Fibroblast of lung (primary cell): ENCODE results near the gene DLGAP1. TPM values are rescaled to one million over a fixed set of nuclear protein-coding genes. Genes with fewer than 3 reads are reported as not detected.

Experiments
- DNase-seq, 2 donors: peaks; one replicate each; pipeline versions ENCODE4 v3.0.0 to v3.0.0-alpha.2; 2010; ENCODE audit warnings: low read depth in 2 of 2
- H2AFZ ChIP-seq: 2 replicates; pipeline ENCODE4 v1.5.1; 2012; ENCODE audit warnings: low read length, control low read depth, inconsistent platforms
- H3K27ac ChIP-seq: 2 replicates; pipeline ENCODE4 v1.5.1; 2011; ENCODE audit warnings: low read length, control low read depth; ENCODE audit not compliant: insufficient read depth
- H3K27me3 ChIP-seq: 2 replicates; pipeline ENCODE4 v1.5.1; 2011; ENCODE audit warnings: mild to moderate bottlenecking, low read length; ENCODE audit not compliant: control insufficient read depth, insufficient read depth
- H3K36me3 ChIP-seq: 2 replicates; pipeline ENCODE4 v1.5.1; 2011; ENCODE audit warnings: low read length; ENCODE audit not compliant: control insufficient read depth, insufficient read depth
- H3K4me1 ChIP-seq: 2 replicates; pipeline ENCODE4 v1.5.1; 2011; ENCODE audit warnings: low read length; ENCODE audit not compliant: control insufficient read depth, insufficient read depth; ENCODE audit errors: extremely low read depth
- H3K4me2 ChIP-seq: 2 replicates; pipeline ENCODE4 v1.5.1; 2011; ENCODE audit warnings: low read length, control low read depth; ENCODE audit not compliant: insufficient read depth; ENCODE audit errors: extremely low read depth
- H3K4me3 ChIP-seq, 4 experiments: fragments of 200-600 bp in 1 of 4; sonication (generic) in 1 of 4; replicated peaks in 1 of 4; 2 replicates each; pipeline ENCODE4 v1.5.1; 2011 to 2016; ENCODE audit warnings: low read length in 4 of 4, low read depth in 3 of 4, mild to moderate bottlenecking in 3 of 4, control low read depth in 2 of 4, inconsistent platforms in 1 of 4, mixed read lengths in 1 of 4; ENCODE audit not compliant: insufficient read depth in 1 of 4; ENCODE audit errors: control extremely low read depth in 1 of 4
- H3K79me2 ChIP-seq: 2 replicates; pipeline ENCODE4 v1.5.1; 2012; ENCODE audit warnings: mild to moderate bottlenecking, low read length, inconsistent platforms; ENCODE audit not compliant: control insufficient read depth, insufficient read depth
- H3K9ac ChIP-seq: 2 replicates; pipeline ENCODE4 v1.5.1; 2011; ENCODE audit warnings: mild to moderate bottlenecking, low read length, control low read depth; ENCODE audit not compliant: insufficient read depth
- H3K9me3 ChIP-seq: 2 replicates; pipeline ENCODE4 v1.5.1; 2012; ENCODE audit warnings: low read depth, low read length; ENCODE audit not compliant: control insufficient read depth, insufficient read depth
- H4K20me1 ChIP-seq: 2 replicates; pipeline ENCODE4 v1.5.1; 2011; ENCODE audit warnings: low read length; ENCODE audit not compliant: control insufficient read depth, insufficient read depth; ENCODE audit errors: extremely low read depth
- CTCF ChIP-seq, 2 donors: IDR thresholded peaks in 1 of 2; conservative IDR thresholded peaks in 1 of 2; 1 replicate in 1 of 2; 2 replicates in 1 of 2; pipeline ENCODE4 v1.5.1; 2011 to 2012; ENCODE audit warnings: low read length in 2 of 2, control low read depth in 1 of 2, inconsistent platforms in 1 of 2, low read depth in 1 of 2, mild to moderate bottlenecking in 1 of 2
- EZH2 ChIP-seq: IDR thresholded peaks from 2 replicates; pipeline ENCODE4 v1.5.1; 2012; ENCODE audit warnings: low read length, control low read depth, mild to moderate bottlenecking; ENCODE audit errors: missing control alignments
- polyA plus RNA-seq, 2 donors: library from polyadenylated mRNA; depleted of rRNA in 1 of 2; stranded (reverse) in 1 of 2; unstranded in 1 of 2; fragments of >200 nt; gene quantifications; 2 replicates each; pipeline ENCODE4 v1.2.1, GENCODE V29; 2011 to 2012; ENCODE audit warnings: missing spikeins in 1 of 2
- total RNA-seq: library from RNA; depleted of rRNA; stranded (reverse); fragments of >200 nt; gene quantifications from 2 replicates; pipeline ENCODE4 v1.2.1, GENCODE V29; 2014

Gene DLGAP1
- total and polyA plus RNA-seq, 2 donors (not counting 1 experiment from before 2014, with no cell fraction given) = 0.16 to 0.17 TPM

- Histone ChIP-seq H4K20me1 (no peaks in the 10 kb centered on the region), H3K27me3 (no peaks in the 10 kb centered on the region), H3K9me3 (no peaks in the 10 kb centered on the region), H2AFZ (no peak overlapping the region), H3K27ac (no peak overlapping the region), H3K4me3 (no peak overlapping the region), H3K36me3 (no peaks in the 10 kb centered on the region), H3K4me2 (no peak overlapping the region), H3K79me2 (no peaks in the 10 kb centered on the region), H3K9ac (no peak overlapping the region), H3K4me1 (no peaks in the 10 kb centered on the region)
- no peak for DNase-seq
- no peak for TF ChIP-seq CTCF (conservative IDR thresholded peaks at IDR 0.05 in 1 of 2, IDR thresholded peaks at IDR 0.05 in 1 of 2; ENCODE audit: low read depth in 1 of 2, low read length in 2 of 2)
- no peak for TF ChIP-seq EZH2
Observed at GRCh38 chr18:4430836-4431235, 24.3 kb downstream of the DLGAP1 start.

- Histone ChIP-seq H3K9ac (no peak overlapping the region), H3K4me3 (no peak overlapping the region), H3K27ac (no peak overlapping the region), H3K27me3 (no peaks in the 10 kb centered on the region), H2AFZ (no peak overlapping the region), H3K4me2 (no peak overlapping the region), H3K36me3 (no peaks in the 10 kb centered on the region), H4K20me1 (no peaks in the 10 kb centered on the region), H3K4me1 (no peaks in the 10 kb centered on the region), H3K9me3 (no peaks in the 10 kb centered on the region), H3K79me2 (no peaks in the 10 kb centered on the region)
- TF ChIP-seq CTCF (conservative IDR thresholded peaks at IDR 0.05 in 1 of 2, IDR thresholded peaks at IDR 0.05 in 1 of 2; ENCODE audit: low read depth in 1 of 2, low read length in 2 of 2) = no peak
- TF ChIP-seq EZH2 = no peak
- DNase-seq = no peak
Observed at GRCh38 chr18:4417714-4418113, 37.4 kb downstream of the DLGAP1 start.

- H3K27ac ChIP-seq = no peak overlapping the region
- no peaks in the 10 kb centered on the region for H3K27me3 ChIP-seq
- H3K4me2 ChIP-seq = no peak overlapping the region
Observed at GRCh38 chr18:4416976-4417375, 38.1 kb downstream of the DLGAP1 start.

More at GRCh38 chr18:4416976-4417375, 38.1 kb downstream of the DLGAP1 start:
- H2AFZ ChIP-seq = no peak overlapping the region
- TF ChIP-seq EZH2 (no peak), CTCF (conservative IDR thresholded peaks at IDR 0.05 in 1 of 2, IDR thresholded peaks at IDR 0.05 in 1 of 2; ENCODE audit: low read depth in 1 of 2, low read length in 2 of 2) (no peak)
- no peak for DNase-seq
- no peak overlapping the region for H3K4me3 ChIP-seq
- no peaks in the 10 kb centered on the region for H3K4me1 ChIP-seq
- H4K20me1 ChIP-seq = no peaks in the 10 kb centered on the region
- H3K36me3 ChIP-seq = no peaks in the 10 kb centered on the region
- no peaks in the 10 kb centered on the region for H3K79me2 ChIP-seq
- H3K9ac ChIP-seq = no peak overlapping the region
- no peaks in the 10 kb centered on the region for H3K9me3 ChIP-seq
